ENCODE data around the gene SCN1B.

The SCN1B gene

DNA sequence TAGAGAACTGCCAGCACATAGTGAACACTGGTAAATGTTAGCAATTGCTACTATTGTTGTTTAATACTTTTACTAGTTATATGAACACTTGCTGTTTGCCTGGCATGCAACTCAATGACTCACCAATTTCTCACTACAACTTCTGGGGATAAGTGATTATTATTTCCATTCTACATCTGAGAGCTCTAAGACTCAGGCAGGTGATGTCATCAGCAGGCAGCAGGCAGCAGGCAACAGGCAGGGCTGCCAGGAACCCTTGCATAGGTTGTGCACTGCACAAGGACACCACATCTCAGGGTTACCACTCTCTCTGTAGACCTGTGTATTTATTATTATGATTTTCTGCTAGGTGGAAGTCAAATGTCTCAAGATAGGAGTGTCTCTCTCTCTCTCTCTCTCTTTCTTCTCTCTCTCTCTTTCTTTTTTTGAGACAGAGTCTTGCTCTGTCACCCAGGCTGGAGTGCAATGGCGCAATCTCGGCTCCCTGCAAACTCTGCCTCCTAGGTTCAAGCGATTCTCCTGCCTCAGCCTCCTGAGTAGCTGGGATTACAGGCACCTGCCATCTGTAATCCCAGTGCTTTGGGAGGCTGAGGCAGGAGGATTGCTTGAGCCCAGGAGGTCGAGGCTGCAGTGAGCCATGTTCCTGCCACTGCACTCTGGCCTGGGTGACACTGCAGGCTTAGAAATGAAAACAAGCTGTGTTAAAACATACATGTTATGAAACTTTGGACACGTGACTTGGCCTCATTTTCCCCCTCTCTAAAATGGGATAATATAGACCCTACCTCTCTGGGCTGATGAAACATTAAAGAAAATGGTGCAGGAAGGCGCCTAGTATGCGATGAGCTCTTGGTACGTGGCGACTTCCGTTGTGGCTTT is 33.9 kb downstream of the SCN1B start:
- no peaks in the 10 kb centered on the region for H3K36me3 ChIP-seq (ENCODE audit: insufficient read depth, low read length)
- no peak overlapping the region for H2AFZ ChIP-seq (ENCODE audit: low read depth, low read length)
- H3K27ac ChIP-seq (ENCODE audit: low read length), result no peak overlapping the region
- H3K9ac ChIP-seq (ENCODE audit: low read depth, low read length), result no peak overlapping the region
- H3K4me2 ChIP-seq (ENCODE audit: insufficient read depth, low read length), result no peak overlapping the region
- H4K20me1 ChIP-seq (ENCODE audit: insufficient read depth, low read length), result no peaks in the 10 kb centered on the region
- ATAC-seq (ENCODE audit: insufficient read depth, low read depth) (no peak), DNase-seq (no peak)
- no peaks in the 10 kb centered on the region for H3K4me1 ChIP-seq (ENCODE audit: insufficient read depth, low read length)
- no peaks in the 10 kb centered on the region for H3K27me3 ChIP-seq (ENCODE audit: insufficient read depth, low read length, poor library complexity)
- TF ChIP-seq, protein P1, sequence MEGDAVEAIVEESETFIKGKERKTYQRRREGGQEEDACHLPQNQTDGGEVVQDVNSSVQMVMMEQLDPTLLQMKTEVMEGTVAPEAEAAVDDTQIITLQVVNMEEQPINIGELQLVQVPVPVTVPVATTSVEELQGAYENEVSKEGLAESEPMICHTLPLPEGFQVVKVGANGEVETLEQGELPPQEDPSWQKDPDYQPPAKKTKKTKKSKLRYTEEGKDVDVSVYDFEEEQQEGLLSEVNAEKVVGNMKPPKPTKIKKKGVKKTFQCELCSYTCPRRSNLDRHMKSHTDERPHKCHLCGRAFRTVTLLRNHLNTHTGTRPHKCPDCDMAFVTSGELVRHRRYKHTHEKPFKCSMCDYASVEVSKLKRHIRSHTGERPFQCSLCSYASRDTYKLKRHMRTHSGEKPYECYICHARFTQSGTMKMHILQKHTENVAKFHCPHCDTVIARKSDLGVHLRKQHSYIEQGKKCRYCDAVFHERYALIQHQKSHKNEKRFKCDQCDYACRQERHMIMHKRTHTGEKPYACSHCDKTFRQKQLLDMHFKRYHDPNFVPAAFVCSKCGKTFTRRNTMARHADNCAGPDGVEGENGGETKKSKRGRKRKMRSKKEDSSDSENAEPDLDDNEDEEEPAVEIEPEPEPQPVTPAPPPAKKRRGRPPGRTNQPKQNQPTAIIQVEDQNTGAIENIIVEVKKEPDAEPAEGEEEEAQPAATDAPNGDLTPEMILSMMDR (IDR thresholded peaks at IDR 0.05; ENCODE audit: borderline replicate concordance, extremely low read depth, low read length, poor library complexity, severe bottlenecking), result no peak
- no peak for TF ChIP-seq EZH2 (IDR thresholded peaks at IDR 0.05; ENCODE audit: borderline replicate concordance, low read depth, low read length, severe bottlenecking)
- H3K4me3 ChIP-seq (ENCODE audit: low read depth in 1 of 2, low read length in 2 of 2), result no peak overlapping the region
- no peaks in the 10 kb centered on the region for H3K79me2 ChIP-seq (ENCODE audit: insufficient read depth, low read length)
- no peaks in the 10 kb centered on the region for H3K9me3 ChIP-seq (ENCODE audit: insufficient read depth, low read length, severe bottlenecking)

DNA sequence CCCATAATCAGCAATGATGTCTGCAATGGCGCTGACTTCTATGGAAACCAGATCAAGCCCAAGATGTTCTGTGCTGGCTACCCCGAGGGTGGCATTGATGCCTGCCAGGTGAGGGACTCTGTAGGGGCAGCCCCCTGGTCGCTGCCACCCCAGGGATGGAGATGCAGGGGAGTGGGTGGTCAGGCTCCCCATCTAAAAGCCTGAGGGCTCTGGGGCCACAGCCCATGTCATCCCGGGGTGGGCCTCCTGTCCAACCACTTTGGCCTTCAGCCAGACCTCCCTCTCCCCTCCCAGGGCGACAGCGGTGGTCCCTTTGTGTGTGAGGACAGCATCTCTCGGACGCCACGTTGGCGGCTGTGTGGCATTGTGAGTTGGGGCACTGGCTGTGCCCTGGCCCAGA is 35.3 kb downstream of the SCN1B start:
- no peak for TF ChIP-seq EZH2 (IDR thresholded peaks at IDR 0.05; ENCODE audit: borderline replicate concordance, low read depth, low read length, severe bottlenecking)
- TF ChIP-seq, protein P1 (IDR thresholded peaks at IDR 0.05; ENCODE audit: borderline replicate concordance, extremely low read depth, low read length, poor library complexity, severe bottlenecking), result no peak
- Histone ChIP-seq H3K4me2 (ENCODE audit: insufficient read depth, low read length) (no peak overlapping the region), H3K27ac (ENCODE audit: low read length) (no peak overlapping the region), H4K20me1 (ENCODE audit: insufficient read depth, low read length) (no peaks in the 10 kb centered on the region), H3K4me3 (ENCODE audit: low read depth in 1 of 2, low read length in 2 of 2) (no peak overlapping the region), H3K9ac (ENCODE audit: low read depth, low read length) (no peak overlapping the region), H3K27me3 (ENCODE audit: insufficient read depth, low read length, poor library complexity) (no peaks in the 10 kb centered on the region), H3K36me3 (ENCODE audit: insufficient read depth, low read length) (no peaks in the 10 kb centered on the region), H3K9me3 (ENCODE audit: insufficient read depth, low read length, severe bottlenecking) (no peaks in the 10 kb centered on the region), H3K4me1 (ENCODE audit: insufficient read depth, low read length) (no peaks in the 10 kb centered on the region), H3K79me2 (ENCODE audit: insufficient read depth, low read length) (no peaks in the 10 kb centered on the region), H2AFZ (ENCODE audit: low read depth, low read length) (no peak overlapping the region)
- ATAC-seq (ENCODE audit: insufficient read depth, low read depth), result no peak
- DNase-seq, result no peak

DNA sequence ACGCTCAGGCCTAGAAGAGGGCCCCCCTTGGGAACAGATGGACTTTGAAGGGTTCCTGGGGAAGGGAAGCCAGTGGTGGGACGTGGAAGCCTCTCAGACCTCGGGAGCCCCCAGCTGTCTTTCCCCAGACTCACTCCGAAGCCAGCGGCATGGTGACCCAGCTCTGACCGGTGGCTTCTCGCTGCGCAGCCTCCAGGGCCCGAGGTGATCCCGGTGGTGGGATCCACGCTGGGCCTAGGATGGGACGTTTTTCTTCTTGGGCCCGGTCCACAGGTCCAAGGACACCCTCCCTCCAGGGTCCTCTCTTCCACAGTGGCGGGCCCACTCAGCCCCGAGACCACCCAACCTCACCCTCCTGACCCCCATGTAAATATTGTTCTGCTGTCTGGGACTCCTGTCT is 35.9 kb downstream of the SCN1B start:
- Histone ChIP-seq H3K4me3 (ENCODE audit: low read depth in 1 of 2, low read length in 2 of 2) (no peak overlapping the region), H3K4me1 (ENCODE audit: insufficient read depth, low read length) (no peaks in the 10 kb centered on the region), H3K79me2 (ENCODE audit: insufficient read depth, low read length) (no peaks in the 10 kb centered on the region), H3K9me3 (ENCODE audit: insufficient read depth, low read length, severe bottlenecking) (no peaks in the 10 kb centered on the region), H3K36me3 (ENCODE audit: insufficient read depth, low read length) (no peaks in the 10 kb centered on the region), H3K27me3 (ENCODE audit: insufficient read depth, low read length, poor library complexity) (no peaks in the 10 kb centered on the region), H3K9ac (ENCODE audit: low read depth, low read length) (no peak overlapping the region), H3K27ac (ENCODE audit: low read length) (no peak overlapping the region), H2AFZ (ENCODE audit: low read depth, low read length) (no peak overlapping the region), H3K4me2 (ENCODE audit: insufficient read depth, low read length) (no peak overlapping the region), H4K20me1 (ENCODE audit: insufficient read depth, low read length) (no peaks in the 10 kb centered on the region)
- ATAC-seq (ENCODE audit: insufficient read depth, low read depth), result no peak
- DNase-seq, result no peak
- no peak for TF ChIP-seq EZH2 (IDR thresholded peaks at IDR 0.05; ENCODE audit: borderline replicate concordance, low read depth, low read length, severe bottlenecking)
- TF ChIP-seq, protein P1 (IDR thresholded peaks at IDR 0.05; ENCODE audit: borderline replicate concordance, extremely low read depth, low read length, poor library complexity, severe bottlenecking), result no peak

All from DND-41 (cell line).